ENCODE results near the gene DCST2.

DCST2 gene

DNA sequence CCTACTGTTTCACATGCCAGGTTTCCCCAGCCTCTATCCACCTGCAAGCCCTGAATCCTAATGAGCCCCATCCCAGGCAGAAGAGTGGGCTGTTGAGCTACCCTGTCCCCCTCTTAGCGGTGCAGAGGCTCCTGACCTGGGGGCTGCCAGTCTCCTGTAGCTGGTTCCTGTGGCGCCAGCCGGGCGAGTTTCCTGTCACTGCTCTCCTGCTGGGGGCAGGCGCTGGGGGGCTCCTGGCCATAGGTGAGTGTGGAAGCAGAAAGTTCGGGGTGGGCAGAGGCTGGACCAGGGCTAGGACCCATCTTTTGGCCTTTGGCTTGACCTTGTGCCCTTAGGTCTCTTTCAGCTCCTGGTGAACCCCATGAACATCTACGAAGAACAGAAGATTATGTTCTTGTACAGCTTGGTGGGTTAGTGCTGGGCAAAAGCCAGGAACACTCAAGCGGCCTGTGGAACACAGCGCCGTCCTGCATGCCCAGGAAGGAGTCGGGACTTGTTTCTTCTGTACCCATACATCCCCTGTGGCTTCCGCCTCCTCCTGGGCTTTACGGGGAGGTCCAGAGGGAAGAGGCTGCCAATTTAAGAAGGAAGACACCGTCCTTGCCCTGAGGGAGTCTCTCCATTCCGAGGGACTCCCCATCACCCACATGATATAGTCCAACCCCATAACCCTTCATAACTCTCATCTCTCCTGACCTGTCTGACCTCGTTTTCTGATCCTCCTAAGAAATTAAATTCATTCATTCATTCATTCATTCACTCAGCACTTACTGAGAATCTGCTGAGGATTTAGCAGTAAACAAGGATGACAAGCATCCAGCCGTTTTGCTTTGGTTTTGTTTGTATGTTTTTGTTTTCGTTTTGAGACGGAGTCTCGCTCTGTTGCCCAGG is 982 bp upstream of the DCST2 start:
- Histone ChIP-seq H3K4me3 (ENCODE audit: low read length in 2 of 2) (no peak overlapping the region), H2BK12ac (ENCODE audit: low read length) (no peak overlapping the region), H3K27ac (replicated peaks; ENCODE audit: low read length) (no peak overlapping the region), H4K91ac (ENCODE audit: low read depth, low read length, poor library complexity) (no peak overlapping the region), H3K4ac (ENCODE audit: low read length) (no peak overlapping the region), H2BK5ac (ENCODE audit: low read length) (no peak overlapping the region), H3K79me1 (ENCODE audit: low read depth, low read length) (no peaks in the 10 kb centered on the region), H2AFZ (ENCODE audit: low read length) (no peak overlapping the region), H3K9ac (ENCODE audit: low read depth, low read length, poor library complexity) (no peak overlapping the region), H2AK5ac (ENCODE audit: low read depth, low read length) (peak overlapping the region; percentile 79), H3K27me3 (ENCODE audit: control insufficient read depth in 3 of 3, insufficient read depth in 3 of 3, low read depth in 1 of 3, low read length in 3 of 3) (no peaks in the 10 kb centered on the region), H4K8ac (ENCODE audit: low read depth, low read length) (no peak overlapping the region), H3K9me3 (replicated peaks in 1 of 2; ENCODE audit: control insufficient read depth in 2 of 2, insufficient read depth in 1 of 2, low read depth in 1 of 2, low read length in 2 of 2) (no peaks in the 10 kb centered on the region), H3K4me1 (ENCODE audit: control insufficient read depth in 2 of 2, insufficient read depth in 1 of 2, low read depth in 1 of 2, low read length in 2 of 2) (peaks cover 2 to 9% of the 10 kb centered on the region in 2 donors), H3K14ac (ENCODE audit: low read length) (no peak overlapping the region), H3K36me3 (replicated peaks in 1 of 2; ENCODE audit: control insufficient read depth in 2 of 2, insufficient read depth in 2 of 2, low read length in 2 of 2) (no peaks in the 10 kb centered on the region), H3K18ac (ENCODE audit: low read length) (peak overlapping the region; percentile 54), H3K4me2 (ENCODE audit: insufficient read depth, low read length, poor library complexity, severe bottlenecking) (no peak overlapping the region), H2BK120ac (ENCODE audit: low read depth, low read length) (no peak overlapping the region), H2BK15ac (ENCODE audit: low read length) (peak overlapping the region; percentile 56), H3K23ac (ENCODE audit: low read depth, low read length, poor library complexity) (no peak overlapping the region)
- WGBS, 2 donors (ENCODE audit: extremely low coverage in 2 of 2, insufficient read length in 2 of 2, insufficient replicate concordance in 1 of 2) = no CpG with 5 or more reads among the region's 20 CpGs
- no peak for DNase-seq (ENCODE audit: low spot score)

DNA sequence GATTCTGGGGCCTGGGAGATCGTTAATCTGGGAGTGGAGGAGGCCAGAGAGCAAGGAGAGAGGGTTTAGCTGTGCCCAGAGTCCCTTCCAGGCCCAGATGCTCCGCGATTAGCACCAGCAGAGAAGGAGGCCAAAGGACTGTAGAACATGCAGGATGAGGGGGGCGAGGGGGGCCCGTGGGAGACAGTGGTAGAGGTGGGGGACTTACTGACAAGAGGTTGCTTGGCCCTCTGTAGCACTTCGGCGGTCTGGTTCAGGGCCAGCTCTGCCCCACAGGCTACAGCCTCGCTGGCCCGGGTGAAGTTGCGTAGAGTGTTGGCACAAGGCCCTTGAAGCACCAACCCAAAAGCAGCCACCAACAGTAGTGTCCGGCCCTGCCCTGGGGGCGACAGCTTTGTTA is 695 bp downstream of the DCST2 start:
- Histone ChIP-seq H3K9ac (ENCODE audit: low read depth, low read length, poor library complexity) (no peak overlapping the region), H4K91ac (ENCODE audit: low read depth, low read length, poor library complexity) (no peak overlapping the region), H3K18ac (ENCODE audit: low read length) (no peak overlapping the region), H3K27me3 (ENCODE audit: control insufficient read depth in 3 of 3, insufficient read depth in 3 of 3, low read depth in 1 of 3, low read length in 3 of 3) (no peaks in the 10 kb centered on the region), H2BK12ac (ENCODE audit: low read length) (no peak overlapping the region), H3K36me3 (replicated peaks in 1 of 2; ENCODE audit: control insufficient read depth in 2 of 2, insufficient read depth in 2 of 2, low read length in 2 of 2) (no peaks in the 10 kb centered on the region), H3K4ac (ENCODE audit: low read length) (no peak overlapping the region), H3K4me1 (ENCODE audit: control insufficient read depth in 2 of 2, insufficient read depth in 1 of 2, low read depth in 1 of 2, low read length in 2 of 2) (peaks cover 2 to 5% of the 10 kb centered on the region in 2 donors), H2AFZ (ENCODE audit: low read length) (no peak overlapping the region), H2BK120ac (ENCODE audit: low read depth, low read length) (no peak overlapping the region), H4K8ac (ENCODE audit: low read depth, low read length) (no peak overlapping the region), H3K79me1 (ENCODE audit: low read depth, low read length) (no peaks in the 10 kb centered on the region), H2AK5ac (ENCODE audit: low read depth, low read length) (no peak overlapping the region), H2BK15ac (ENCODE audit: low read length) (no peak overlapping the region), H3K4me2 (ENCODE audit: insufficient read depth, low read length, poor library complexity, severe bottlenecking) (no peak overlapping the region), H3K27ac (replicated peaks; ENCODE audit: low read length) (no peak overlapping the region), H3K23ac (ENCODE audit: low read depth, low read length, poor library complexity) (no peak overlapping the region), H3K14ac (ENCODE audit: low read length) (no peak overlapping the region), H3K9me3 (replicated peaks in 1 of 2; ENCODE audit: control insufficient read depth in 2 of 2, insufficient read depth in 1 of 2, low read depth in 1 of 2, low read length in 2 of 2) (no peaks in the 10 kb centered on the region), H2BK5ac (ENCODE audit: low read length) (no peak overlapping the region), H3K4me3 (ENCODE audit: low read length in 2 of 2) (no peak overlapping the region)
- DNase-seq (ENCODE audit: low spot score) = no peak
- no CpG with 5 or more reads among the region's 12 CpGs for WGBS, 2 donors (ENCODE audit: extremely low coverage in 2 of 2, insufficient read length in 2 of 2, insufficient replicate concordance in 1 of 2)

DNA sequence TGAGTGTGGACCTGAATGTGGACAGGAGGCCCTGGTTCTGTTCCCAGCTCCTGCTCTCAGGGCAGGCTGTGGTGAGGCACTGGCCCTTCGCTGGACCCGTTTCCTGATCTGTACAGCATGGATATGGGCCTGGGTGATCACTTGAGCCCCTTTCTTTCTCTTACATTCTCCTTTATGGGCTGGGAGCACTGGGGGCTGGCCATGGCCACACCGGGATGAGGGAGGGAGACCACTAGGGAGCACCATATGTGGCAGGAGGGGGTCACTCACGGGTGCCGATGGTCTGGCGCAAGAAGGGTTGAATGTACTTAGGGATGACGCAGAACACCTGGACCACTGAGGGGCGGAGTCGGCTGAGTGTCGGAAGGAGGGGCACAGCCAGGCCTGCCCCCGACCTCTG is 2.7 kb downstream of the DCST2 start:
- Histone ChIP-seq H2AFZ (ENCODE audit: low read length) (no peak overlapping the region), H2BK15ac (ENCODE audit: low read length) (peak overlapping the region; percentile 89), H3K27ac (replicated peaks; ENCODE audit: low read length) (no peak overlapping the region), H3K9me3 (replicated peaks in 1 of 2; ENCODE audit: control insufficient read depth in 2 of 2, insufficient read depth in 1 of 2, low read depth in 1 of 2, low read length in 2 of 2) (no peaks in the 10 kb centered on the region), H3K18ac (ENCODE audit: low read length) (no peak overlapping the region), H2AK5ac (ENCODE audit: low read depth, low read length) (peak overlapping the region; percentile 70), H3K4me2 (ENCODE audit: insufficient read depth, low read length, poor library complexity, severe bottlenecking) (no peak overlapping the region), H4K91ac (ENCODE audit: low read depth, low read length, poor library complexity) (no peak overlapping the region), H4K8ac (ENCODE audit: low read depth, low read length) (peak overlapping the region; percentile 43), H3K27me3 (ENCODE audit: control insufficient read depth in 3 of 3, insufficient read depth in 3 of 3, low read depth in 1 of 3, low read length in 3 of 3) (no peaks in the 10 kb centered on the region), H2BK5ac (ENCODE audit: low read length) (no peak overlapping the region), H3K79me1 (ENCODE audit: low read depth, low read length) (no peaks in the 10 kb centered on the region), H3K4me1 (ENCODE audit: control insufficient read depth in 2 of 2, insufficient read depth in 1 of 2, low read depth in 1 of 2, low read length in 2 of 2) (no peaks in the 10 kb centered on the region), H3K4ac (ENCODE audit: low read length) (no peak overlapping the region), H3K9ac (ENCODE audit: low read depth, low read length, poor library complexity) (no peak overlapping the region), H3K36me3 (replicated peaks in 1 of 2; ENCODE audit: control insufficient read depth in 2 of 2, insufficient read depth in 2 of 2, low read length in 2 of 2) (no peaks in the 10 kb centered on the region), H2BK120ac (ENCODE audit: low read depth, low read length) (no peak overlapping the region), H3K14ac (ENCODE audit: low read length) (peak overlapping the region; percentile 17), H2BK12ac (ENCODE audit: low read length) (no peak overlapping the region), H3K23ac (ENCODE audit: low read depth, low read length, poor library complexity) (no peak overlapping the region), H3K4me3 (ENCODE audit: low read length in 2 of 2) (no peak overlapping the region)
- DNase-seq (ENCODE audit: low spot score) = no peak
- WGBS, 2 donors (ENCODE audit: extremely low coverage in 2 of 2, insufficient read length in 2 of 2, insufficient replicate concordance in 1 of 2) = no CpG with 5 or more reads among the region's 11 CpGs

DNA sequence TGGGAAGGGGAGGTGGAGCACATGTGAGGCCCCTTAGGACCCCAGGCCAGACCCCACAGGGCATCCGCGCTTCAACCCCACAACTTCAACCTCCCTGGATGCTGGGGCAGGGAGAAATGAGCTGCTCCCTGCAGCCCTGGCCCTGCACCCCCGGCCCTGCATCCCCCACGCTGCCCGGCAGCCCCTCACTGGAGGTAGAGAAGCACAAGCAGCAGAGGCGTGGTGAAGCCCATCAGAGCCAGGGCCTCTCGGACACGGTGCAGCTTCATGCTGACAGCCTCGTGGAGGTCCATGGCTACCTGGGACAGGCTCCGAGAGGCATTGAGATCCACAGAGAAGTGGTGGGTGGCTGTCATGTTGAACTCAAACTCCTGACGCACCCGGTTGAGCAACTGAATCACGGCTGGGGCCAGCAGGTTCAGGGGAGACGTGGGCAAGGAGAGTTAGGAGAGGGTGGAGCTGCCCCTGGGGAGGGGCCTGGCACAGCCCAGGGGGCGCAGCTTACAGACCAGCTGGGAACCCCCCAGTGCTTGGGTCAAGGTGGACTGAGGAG is 3.3 kb downstream of the DCST2 start:
- Histone ChIP-seq H3K27ac (replicated peaks; ENCODE audit: low read length) (no peak overlapping the region), H2AFZ (ENCODE audit: low read length) (no peak overlapping the region), H2BK120ac (ENCODE audit: low read depth, low read length) (no peak overlapping the region), H3K27me3 (ENCODE audit: control insufficient read depth in 3 of 3, insufficient read depth in 3 of 3, low read depth in 1 of 3, low read length in 3 of 3) (no peaks in the 10 kb centered on the region), H2AK5ac (ENCODE audit: low read depth, low read length) (no peak overlapping the region), H3K9me3 (replicated peaks in 1 of 2; ENCODE audit: control insufficient read depth in 2 of 2, insufficient read depth in 1 of 2, low read depth in 1 of 2, low read length in 2 of 2) (no peaks in the 10 kb centered on the region), H3K9ac (ENCODE audit: low read depth, low read length, poor library complexity) (no peak overlapping the region), H3K79me1 (ENCODE audit: low read depth, low read length) (no peaks in the 10 kb centered on the region), H3K4me1 (ENCODE audit: control insufficient read depth in 2 of 2, insufficient read depth in 1 of 2, low read depth in 1 of 2, low read length in 2 of 2) (no peaks in the 10 kb centered on the region), H3K4ac (ENCODE audit: low read length) (no peak overlapping the region), H2BK15ac (ENCODE audit: low read length) (peak overlapping the region; percentile 89), H3K14ac (ENCODE audit: low read length) (no peak overlapping the region), H3K4me3 (ENCODE audit: low read length in 2 of 2) (no peak overlapping the region), H3K36me3 (replicated peaks in 1 of 2; ENCODE audit: control insufficient read depth in 2 of 2, insufficient read depth in 2 of 2, low read length in 2 of 2) (no peaks in the 10 kb centered on the region), H2BK5ac (ENCODE audit: low read length) (no peak overlapping the region), H3K4me2 (ENCODE audit: insufficient read depth, low read length, poor library complexity, severe bottlenecking) (no peak overlapping the region), H3K18ac (ENCODE audit: low read length) (no peak overlapping the region), H3K23ac (ENCODE audit: low read depth, low read length, poor library complexity) (peak overlapping the region; percentile 22), H4K91ac (ENCODE audit: low read depth, low read length, poor library complexity) (no peak overlapping the region), H4K8ac (ENCODE audit: low read depth, low read length) (peak overlapping the region; percentile 43), H2BK12ac (ENCODE audit: low read length) (peak overlapping the region; percentile 63)
- no CpG with 5 or more reads among the region's 15 CpGs for WGBS, 2 donors (ENCODE audit: extremely low coverage in 2 of 2, insufficient read length in 2 of 2, insufficient replicate concordance in 1 of 2)
- DNase-seq (ENCODE audit: low spot score) = no peak

All from neuronal stem cell (in vitro differentiated cells).